Heart right ventricle (tissue), 16 donors: Measurements from ENCODE around the gene TCTN3. TPM values are rescaled to one million over a fixed set of nuclear protein-coding genes. Genes with fewer than 3 reads are reported as not detected.

ENCODE experiments used
- ATAC-seq, 8 donors: fragments of 200-7000 bp; cut with Tn5 transposase; one replicate each; pipeline ENCODE4 v1.9.1; 2020; ENCODE audit warnings: mild to moderate bottlenecking in 8 of 8, moderate library complexity in 8 of 8, moderate number of reproducible peaks in 1 of 8
- DNase-seq, 2 donors: peaks; one replicate each; pipeline ENCODE4 v3.0.0-alpha.2; 2020
- H3K27ac ChIP-seq, 10 donors: fragments of 200-600 bp; sonication (generic) in 2 of 10; one replicate each; pipeline versions ENCODE4 v1.5.0 to v1.8.0; 2020 to 2022; ENCODE audit warnings: mild to moderate bottlenecking in 3 of 10
- H3K27me3 ChIP-seq, 7 donors: fragments of 200-600 bp; one replicate each; pipeline ENCODE4 v1.8.0; 2021 to 2022; ENCODE audit warnings: mild to moderate bottlenecking in 2 of 7
- H3K36me3 ChIP-seq, 9 donors: fragments of 200-600 bp; sonication (generic) in 1 of 9; one replicate each; pipeline versions ENCODE4 v1.5.0 to v1.8.0; 2020 to 2022; ENCODE audit warnings: mild to moderate bottlenecking in 2 of 9
- H3K4me1 ChIP-seq, 9 donors: fragments of 200-600 bp; sonication (generic) in 1 of 9; one replicate each; pipeline versions ENCODE4 v1.5.0 to v1.8.0; 2020 to 2022; ENCODE audit warnings: mild to moderate bottlenecking in 4 of 9
- H3K4me3 ChIP-seq, 10 donors: fragments of 200-600 bp; sonication (generic) in 2 of 10; one replicate each; pipeline versions ENCODE4 v1.5.0 to v1.8.0; 2020 to 2022; ENCODE audit warnings: mild to moderate bottlenecking in 7 of 10, moderate library complexity in 2 of 10
- H3K9me3 ChIP-seq, 11 donors: fragments of 200-600 bp in 10 of 11; sonication (generic) in 2 of 11; one replicate each; pipeline versions ENCODE4 v1.5.0 to v1.8.0; 2013 to 2022; ENCODE audit warnings: mild to moderate bottlenecking in 2 of 11, control low read depth in 1 of 11, moderate library complexity in 1 of 11
- CTCF ChIP-seq, 9 donors: fragments of 200-600 bp; sonication (generic) in 2 of 9; IDR thresholded peaks; one replicate each; pipeline versions ENCODE4 v1.5.0 to v1.8.0; 2021 to 2022; ENCODE audit warnings: antibody characterized with exemption in 9 of 9, mild to moderate bottlenecking in 5 of 9, moderate library complexity in 1 of 9
- WGBS, 2 donors: extraction: QIAGEN DNeasy Blood & Tissue Kit; methylation state at CpG; one replicate each; pipeline ENCODE4 v1.1.7; 2013; ENCODE audit warnings: inconsistent platforms in 1 of 2; 5-methylcytosine and 5-hydroxymethylcytosine counted together
- intact Hi-C, 10 donors: fragments of 100-400 bp; cut with DNase I; formaldehyde crosslinking; loops; one replicate each; pipeline versions ENCODE4 v1.11.1 to v1.14.2; 2022
- polyA plus RNA-seq, 2 donors: library from polyadenylated mRNA; stranded (reverse); fragments of 200-250 nt; gene quantifications; one replicate each; pipeline ENCODE4 v1.2.3, GENCODE V29; 2013
- total RNA-seq, 10 donors: library from RNA; stranded (reverse); fragmentation: NEBNext Ultra II Directional in 3 of 10; extraction: Animal tissue kit (Norgen Biotek cat#: 25700) in 3 of 10; gene quantifications; one replicate each; pipeline versions ENCODE4 v1.2.1 to v1.2.4, GENCODE V29; 2021 to 2023
- donor health status: Arrhythmogenic right ventricular cardiomyopathy.
- donor health status: ischemic (EF 13 %, LVEDD 7.1; RV severe dilation, severe dysfunction).
- donor health status: healthy with polysubstance abuse.
- donor health status: DM: no; HTN: yes; CAD: no.
- donor health status: DM: no; HTN: no; CAD: no.
- donor health status: ischemic (EF 25% LVEDD 6.9; RV normal size, moderate dysfunction).
- donor health status: ischemic (EF 25% LVEDD 5.7; RV mildly dilated, moderate dysfunction).
- donor health status: healthy.
- donor health status: DM: yes; HTN: yes; CAD: no.
- donor health status: Ischemic cardiomyopathy.
- donor health status: ischemic (EF 35%, LVEDD 5.7; RV mildly dilated, moderate dysfunction).
- donor health status: nonischemic (EF 11% LVEDD 7.7; RV severe dilation, severe dysfunction).
- donor health status: DM: yes; HTN: yes; CAD: no.
- donor health status: PGD.
- donor health status: ischemic (EF 29% LVEDD 5.4; RV normal size, mild dysfunction).
- donor health status: nonischemic (EF 23%, LVEDD 6.1; RV moderate dilation, normal function).

Gene TCTN3
- total and polyA plus RNA-seq, 12 donors, result 6.4 to 17.5 (median 11.4) TPM

GRCh38 chr10:95716466-95716865 lies 22.7 kb upstream of the TCTN3 start:
- Histone ChIP-seq H3K4me3 (no peak overlapping the region), H3K27me3 (no peaks in the 10 kb centered on the region), H3K4me1 (peaks cover 0 to 13% (median 0%) of the 10 kb centered on the region in 9 donors), H3K9me3 (no peaks in the 10 kb centered on the region), H3K36me3 (no peaks in the 10 kb centered on the region), H3K27ac (no peak overlapping the region)
- DNase-seq (no peak), ATAC-seq (no peak)
- intact Hi-C loops, result no loop called here
- TF ChIP-seq CTCF (IDR thresholded peaks at IDR 0.05), result no peak
- 89 to 92% methylated on average over 3 of the region's 3 CpGs for WGBS, 2 donors

- ATAC-seq, result no peak
- Histone ChIP-seq H3K9me3 (no peaks in the 10 kb centered on the region), H3K4me3 (no peak overlapping the region), H3K27ac (no peak overlapping the region), H3K36me3 (no peaks in the 10 kb centered on the region), H3K27me3 (no peaks in the 10 kb centered on the region), H3K4me1 (peaks cover 0 to 9% (median 0%) of the 10 kb centered on the region in 9 donors)
- intact Hi-C loops, result no loop called here
- TF ChIP-seq CTCF (IDR thresholded peaks at IDR 0.05), result no peak
- DNase-seq, result no peak
- 92 to 93% methylated on average over 4 of the region's 4 CpGs for WGBS, 2 donors
These were observed 17.8 kb upstream of the TCTN3 start for GRCh38 chr10:95711492-95711891.

- intact Hi-C loops, result no loop called here
- H3K4me3 ChIP-seq, result no peak overlapping the region
- no peak for DNase-seq
- H3K27ac ChIP-seq, result no peak overlapping the region
- no peaks in the 10 kb centered on the region for H3K27me3 ChIP-seq
- 90 to 91% methylated on average over 7 of the region's 7 CpGs for WGBS, 2 donors
- H3K9me3 ChIP-seq, result no peaks in the 10 kb centered on the region
- no peak for ATAC-seq
- no peaks in the 10 kb centered on the region for H3K36me3 ChIP-seq
- H3K4me1 ChIP-seq, result no peaks in the 10 kb centered on the region
- no peak for TF ChIP-seq CTCF (IDR thresholded peaks at IDR 0.05)
These were observed 13.3 kb upstream of the TCTN3 start for GRCh38 chr10:95706990-95707389.

- ATAC-seq (no peak), DNase-seq (no peak)
- no peak overlapping the region for H3K27ac ChIP-seq
- H3K27me3 ChIP-seq, result no peaks in the 10 kb centered on the region
- intact Hi-C loops, result no loop called here
- H3K4me3 ChIP-seq, result no peak overlapping the region
- H3K4me1 ChIP-seq, result no peaks in the 10 kb centered on the region
- WGBS, 2 donors, result 48 to 49% methylated on average over 6 of the region's 6 CpGs
- TF ChIP-seq CTCF (IDR thresholded peaks at IDR 0.05), result no peak
- H3K9me3 ChIP-seq, result no peaks in the 10 kb centered on the region
- H3K36me3 ChIP-seq, result no peaks in the 10 kb centered on the region
These were observed 12.8 kb upstream of the TCTN3 start for GRCh38 chr10:95706573-95706972.
